Measurements from ENCODE around the gene WSCD2. TPM values are rescaled to one million over a fixed set of nuclear protein-coding genes. Genes with fewer than 3 reads are reported as not detected.

Gene WSCD2
- total and polyA plus RNA-seq, 2 donors (not counting 3 experiments of a cell fraction or from before 2014, with no cell fraction given) = not detected

- H3K4me3 ChIP-seq (replicated peaks in 1 of 3; ENCODE audit: insufficient read depth in 1 of 3, low read depth in 1 of 3, low read length in 3 of 3) = no peak overlapping the region
- no peak overlapping the region for H2AFZ ChIP-seq (ENCODE audit: low read depth, low read length)
- intact Hi-C loops (cut with micrococcal nuclease) (no loop called here), dilution Hi-C loops (cut with MboI; ENCODE audit: extremely low pct_ligation_motif_present, low sequenced_read_pairs) (no loop called here)
- TF ChIP-seq POLR2A (IDR thresholded peaks at IDR 0.05; ENCODE audit: low read depth, low read length) (no peak), MAX (IDR thresholded peaks at IDR 0.05; ENCODE audit: insufficient read depth, insufficient read length) (no peak), MYC (IDR thresholded peaks at IDR 0.05; ENCODE audit: low read depth, low read length) (no peak), POLR2AphosphoS5 (IDR thresholded peaks at IDR 0.05; ENCODE audit: insufficient read depth, low read depth, low read length) (no peak), FOS (IDR thresholded peaks at IDR 0.05; ENCODE audit: borderline replicate concordance, insufficient read depth, low read length) (no peak), GATA2 (IDR thresholded peaks at IDR 0.05; ENCODE audit: insufficient read depth, insufficient read length, low read depth, low read length) (no peak), EZH2 (IDR thresholded peaks at IDR 0.05; ENCODE audit: borderline replicate concordance, low read depth, low read length, severe bottlenecking) (no peak)
- TF ChIP-seq, protein P1, sequence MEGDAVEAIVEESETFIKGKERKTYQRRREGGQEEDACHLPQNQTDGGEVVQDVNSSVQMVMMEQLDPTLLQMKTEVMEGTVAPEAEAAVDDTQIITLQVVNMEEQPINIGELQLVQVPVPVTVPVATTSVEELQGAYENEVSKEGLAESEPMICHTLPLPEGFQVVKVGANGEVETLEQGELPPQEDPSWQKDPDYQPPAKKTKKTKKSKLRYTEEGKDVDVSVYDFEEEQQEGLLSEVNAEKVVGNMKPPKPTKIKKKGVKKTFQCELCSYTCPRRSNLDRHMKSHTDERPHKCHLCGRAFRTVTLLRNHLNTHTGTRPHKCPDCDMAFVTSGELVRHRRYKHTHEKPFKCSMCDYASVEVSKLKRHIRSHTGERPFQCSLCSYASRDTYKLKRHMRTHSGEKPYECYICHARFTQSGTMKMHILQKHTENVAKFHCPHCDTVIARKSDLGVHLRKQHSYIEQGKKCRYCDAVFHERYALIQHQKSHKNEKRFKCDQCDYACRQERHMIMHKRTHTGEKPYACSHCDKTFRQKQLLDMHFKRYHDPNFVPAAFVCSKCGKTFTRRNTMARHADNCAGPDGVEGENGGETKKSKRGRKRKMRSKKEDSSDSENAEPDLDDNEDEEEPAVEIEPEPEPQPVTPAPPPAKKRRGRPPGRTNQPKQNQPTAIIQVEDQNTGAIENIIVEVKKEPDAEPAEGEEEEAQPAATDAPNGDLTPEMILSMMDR (IDR thresholded peaks at IDR 0.05; ENCODE audit: extremely low read depth in 1 of 2, insufficient read depth in 1 of 2, low read depth in 1 of 2, low read length in 2 of 2) = no peak
- BruUV-seq (replicated peaks) = no TSS peak
- no peak overlapping the region for H3K27ac ChIP-seq (ENCODE audit: insufficient read depth, low read depth, low read length)
- CTCF ChIA-PET = interaction anchor here (0.9 kb wide), 1 partner anchor 36 kb away, joined by 4 read pairs; no protein-coding TSS in a partner anchor
- H3K4me2 ChIP-seq (ENCODE audit: insufficient read depth, low read length) = no peak overlapping the region
- FAIRE-seq = no peak
- no peaks in the 10 kb centered on the region for H3K79me2 ChIP-seq (ENCODE audit: control insufficient read depth, insufficient read depth, low read length)
- no peaks in the 10 kb centered on the region for H3K9me3 ChIP-seq (replicated peaks; ENCODE audit: control insufficient read depth, insufficient read depth, low read length)
- no peak for DNase-seq (ENCODE audit: low read depth, low spot score)
- no peaks in the 10 kb centered on the region for H3K4me1 ChIP-seq (ENCODE audit: control insufficient read depth, extremely low read depth, insufficient read depth, low read length)
- no peaks in the 10 kb centered on the region for H4K20me1 ChIP-seq (replicated peaks; ENCODE audit: control insufficient read depth, extremely low read depth, insufficient read depth, low read length)
- no peaks in the 10 kb centered on the region for H3K36me3 ChIP-seq (ENCODE audit: control insufficient read depth in 2 of 2, extremely low read depth in 1 of 2, insufficient read depth in 2 of 2, low read length in 2 of 2)
- POLR2A ChIA-PET = no interaction called here
- no peaks in the 10 kb centered on the region for H3K27me3 ChIP-seq (ENCODE audit: control insufficient read depth in 2 of 2, insufficient read depth in 2 of 2, low read length in 2 of 2)
- no peak overlapping the region for H3K9ac ChIP-seq (replicated peaks; ENCODE audit: extremely low read depth, insufficient read depth, low read length)
- H3K9me1 ChIP-seq (replicated peaks; ENCODE audit: control insufficient read depth, extremely low read depth, insufficient read depth, low read length) = no peaks in the 10 kb centered on the region
Measured at GRCh38 chr12:108269224-108269623, 140.1 kb downstream of the WSCD2 start.
